ENCODE results near the gene RASL12.
"Not testable (repeated sequence)": the region's sequence is repeated elsewhere in the genome, so short reads cannot be mapped to it uniquely, and the experiment has no call there.

RASL12 gene

GRCh38 chr15:65091946-65092770 lies 24.4 kb upstream of the RASL12 start:
- no peak for DNase-seq

GRCh38 chr15:65089206-65089824 lies 21.5 kb upstream of the RASL12 start:
- DNase-seq = no peak

GRCh38 chr15:65088643-65089021 lies 20.8 kb upstream of the RASL12 start:
- no peak for DNase-seq

GRCh38 chr15:65087873-65088642 lies 20.3 kb upstream of the RASL12 start:
- no peak for DNase-seq

- DNase-seq = no peak
Observed at GRCh38 chr15:65087411-65087810, 19.6 kb upstream of the RASL12 start.

- no peak for DNase-seq
Observed at GRCh38 chr15:65086680-65087111, 18.9 kb upstream of the RASL12 start.

- DNase-seq = peak; percentile 21
Observed at GRCh38 chr15:65085990-65086679, 18.3 kb upstream of the RASL12 start.

- no peak for DNase-seq
Observed at GRCh38 chr15:65085207-65085753, 17.5 kb upstream of the RASL12 start.

GRCh38 chr15:65084500-65085206 lies 16.9 kb upstream of the RASL12 start:
- DNase-seq = no peak

- DNase-seq = no peak
Observed at GRCh38 chr15:65083262-65083701, 15.5 kb upstream of the RASL12 start.

GRCh38 chr15:65082303-65082953 lies 14.6 kb upstream of the RASL12 start:
- no peak for DNase-seq

GRCh38 chr15:65081758-65082157 lies 14.0 kb upstream of the RASL12 start:
- DNase-seq = no peak

GRCh38 chr15:65081270-65081669 lies 13.5 kb upstream of the RASL12 start:
- DNase-seq = no peak

- no peak for DNase-seq
Observed at GRCh38 chr15:65079580-65079979, 11.8 kb upstream of the RASL12 start.

GRCh38 chr15:65077981-65078352 lies 10.2 kb upstream of the RASL12 start:
- DNase-seq = peak; percentile 51

GRCh38 chr15:65077291-65077980 lies 9.6 kb upstream of the RASL12 start:
- no peak for DNase-seq

GRCh38 chr15:65076486-65077290 lies 8.9 kb upstream of the RASL12 start, which contains the start of gene KBTBD13:
TSS of gene KBTBD13 (plus strand) at chr15:65076746. CDS start at chr15:65076816, 70 bp downstream.
- no peak for DNase-seq

- DNase-seq = not testable (repeated sequence)
Observed at GRCh38 chr15:65075607-65076395, 8.0 kb upstream of the RASL12 start.

GRCh38 chr15:65074946-65075345 lies 7.2 kb upstream of the RASL12 start:
- not testable (repeated sequence) for DNase-seq

All from EL (cell line).